GM18507 (cell line): Measurements from ENCODE around the gene NEK3.
"Not testable (repeated sequence)": the region's sequence is repeated elsewhere in the genome, so short reads cannot be mapped to it uniquely, and the experiment has no call there.

Source experiments
- DNase-seq: peaks from one replicate; pipeline ENCODE4 v3.0.0; 2011; ENCODE audit warnings: low read depth; ENCODE audit not compliant: insufficient read length; ENCODE audit errors: extremely low spot score
- FAIRE-seq: peaks from 2 replicates; lab custom pipeline; 2011; peaks lifted over from hg19 to GRCh38; lab: Jason Lieb, UNC

Gene NEK3

DNA sequence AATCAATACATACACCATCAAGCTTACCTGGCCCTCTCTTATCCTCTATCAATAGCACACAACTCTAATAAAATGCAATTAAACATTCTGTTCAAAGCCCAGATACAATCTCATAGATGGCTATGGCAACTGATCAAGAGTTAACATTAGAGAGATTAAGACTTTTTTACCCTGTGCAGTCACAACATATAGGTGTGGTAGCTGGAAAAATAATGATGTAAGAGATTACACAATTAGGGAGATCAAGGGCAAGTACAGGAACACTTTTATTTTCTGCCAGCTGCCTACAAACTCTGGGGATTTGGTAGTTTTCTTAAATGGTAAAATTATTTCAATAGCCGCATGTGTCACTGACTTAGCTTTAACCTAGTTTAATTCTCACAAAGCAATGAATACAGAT, 12.3 kb upstream of the NEK3 start:
- not testable (repeated sequence) for DNase-seq, FAIRE-seq

DNA sequence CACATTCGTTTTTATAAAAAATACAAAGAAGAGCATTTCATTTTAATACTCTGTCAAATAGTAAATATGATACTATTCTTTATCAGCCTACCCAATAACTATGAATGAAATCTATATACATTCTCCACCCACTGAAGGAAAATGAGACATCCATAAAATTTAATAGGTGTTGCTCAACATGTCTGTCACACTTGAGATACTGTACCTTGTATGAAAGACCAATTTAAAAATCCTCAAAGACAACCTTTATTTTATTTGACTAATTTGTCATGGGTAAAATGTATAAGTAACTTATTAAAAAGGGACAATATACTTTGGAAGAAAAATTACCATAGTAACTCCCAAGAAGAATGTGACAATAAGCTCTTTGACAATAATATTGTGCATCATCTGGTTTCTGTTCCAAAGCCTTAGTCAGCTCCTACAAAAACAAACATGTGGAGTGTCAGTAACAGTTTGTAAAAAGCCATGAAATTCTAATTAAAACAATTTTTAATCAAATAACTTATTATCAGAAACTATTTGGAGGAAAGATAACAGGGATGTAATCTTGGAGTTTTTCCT, 11.5 kb upstream of the NEK3 start:
- DNase-seq, FAIRE-seq: not testable (repeated sequence)

DNA sequence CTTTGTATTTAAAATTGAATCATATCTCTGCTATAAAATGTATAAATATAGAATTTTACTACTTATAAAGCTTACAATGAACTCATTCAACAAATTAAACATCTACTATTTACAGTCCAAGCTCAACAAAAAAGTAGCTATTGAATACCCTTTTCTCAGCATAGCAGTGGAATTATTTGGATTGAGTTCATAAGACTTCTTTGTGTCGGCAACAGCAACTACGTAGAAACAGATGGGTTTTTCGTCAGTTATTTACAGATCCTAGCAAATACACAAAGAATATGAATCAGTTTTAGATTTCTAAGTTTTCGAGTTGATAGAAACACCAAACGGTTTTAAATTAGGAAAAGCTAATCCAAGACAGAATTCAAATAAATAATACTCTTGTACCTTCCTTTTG, 10.4 kb upstream of the NEK3 start:
- no peak for FAIRE-seq
- DNase-seq: no peak

DNA sequence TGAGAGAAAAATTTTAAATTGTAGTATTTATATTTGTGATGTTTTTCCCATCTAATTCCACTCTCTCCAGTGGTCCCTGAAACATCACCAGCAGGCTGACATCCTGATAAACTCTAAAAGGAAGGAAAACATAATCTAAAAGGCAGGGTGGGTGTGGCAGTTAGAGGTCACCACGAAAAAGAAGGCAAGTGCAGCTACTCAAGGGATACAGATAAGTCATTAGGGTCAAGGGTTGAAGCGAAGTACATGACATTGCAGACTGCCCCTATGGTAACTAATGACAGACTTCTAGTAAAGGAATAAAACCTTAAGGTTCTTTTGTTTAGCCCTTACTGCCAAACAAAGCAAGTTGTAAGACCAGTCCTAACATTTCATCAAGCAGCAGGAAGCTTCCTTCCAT, 6.0 kb upstream of the NEK3 start:
- no peak for DNase-seq
- no peak for FAIRE-seq

DNA sequence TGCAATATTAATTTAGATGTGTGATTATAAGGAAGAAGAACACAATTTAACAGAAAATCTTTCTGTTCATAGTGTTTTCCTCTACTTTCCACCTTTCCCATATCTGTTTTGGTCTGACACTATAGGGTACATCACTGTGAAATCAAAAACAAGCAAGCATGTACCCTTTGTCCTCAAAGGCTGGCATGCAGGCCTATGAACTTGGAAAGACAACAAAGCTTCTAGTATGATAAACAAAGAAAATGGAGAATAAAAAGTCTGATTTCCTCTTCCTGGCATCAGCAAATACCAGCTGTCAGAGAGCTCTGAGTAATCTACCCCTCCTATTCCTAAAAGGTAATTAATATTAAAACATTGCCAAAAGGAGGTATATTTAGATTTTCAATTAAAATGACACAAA, 5.6 kb upstream of the NEK3 start:
- FAIRE-seq: no peak
- no peak for DNase-seq

DNA sequence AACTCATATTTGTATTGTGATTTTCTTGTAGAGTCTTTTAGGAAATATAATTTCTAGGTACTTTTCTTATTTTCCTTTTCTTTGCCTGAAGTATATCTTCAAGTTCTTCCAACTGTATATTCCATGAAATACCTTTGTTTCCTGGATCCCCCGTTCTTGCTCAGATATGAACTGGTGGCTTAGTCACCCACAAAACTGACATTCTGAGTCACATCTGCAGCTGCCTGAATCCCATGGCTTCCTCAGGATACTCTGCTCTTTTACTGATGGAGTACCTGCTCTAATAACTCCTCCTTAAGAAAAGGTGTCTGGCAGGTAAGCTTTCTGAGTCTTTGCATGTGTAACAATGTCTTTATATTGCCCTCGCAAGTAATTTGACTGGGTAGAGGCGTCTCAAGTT, 4.5 kb upstream of the NEK3 start:
- not testable (repeated sequence) for DNase-seq, FAIRE-seq

DNA sequence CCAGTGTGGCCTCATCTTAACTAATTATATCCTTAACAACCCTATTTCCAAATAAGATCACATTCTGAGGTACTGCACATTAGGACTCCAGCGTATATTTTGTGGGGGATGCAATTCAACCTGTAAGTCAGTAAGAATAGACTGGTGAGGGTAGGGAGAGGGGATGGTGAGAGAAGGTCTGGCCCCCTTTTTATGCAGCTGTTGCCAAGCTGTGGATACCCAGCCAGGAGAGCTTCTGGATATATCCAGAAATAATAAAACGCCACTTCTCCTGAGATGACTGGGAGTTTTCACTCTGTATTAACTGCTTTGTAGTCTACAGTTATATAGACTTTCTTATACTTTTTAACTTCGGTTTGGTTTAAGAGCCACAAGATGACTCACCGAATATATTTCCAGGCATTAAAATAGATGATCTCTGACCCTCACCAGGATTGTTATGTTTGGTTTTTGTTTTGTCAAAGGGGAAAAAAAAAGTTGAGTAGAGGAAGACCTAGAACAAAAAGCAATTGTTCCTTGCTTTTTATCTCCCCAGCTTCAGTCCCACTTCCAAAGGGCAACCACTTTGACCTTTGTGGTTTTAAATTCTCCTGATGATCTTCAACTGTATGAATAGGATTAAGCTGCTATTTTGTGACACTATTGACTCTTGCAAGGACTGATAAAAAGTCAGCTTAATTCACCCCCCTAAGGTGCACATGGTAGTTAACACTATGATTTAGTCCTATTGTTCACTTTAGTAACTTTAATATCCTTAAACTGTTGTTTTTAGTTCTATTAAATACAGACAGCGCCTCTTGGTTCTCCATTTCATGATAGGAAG, 3.1 kb upstream of the NEK3 start:
- DNase-seq (no peak), FAIRE-seq (no peak)

DNA sequence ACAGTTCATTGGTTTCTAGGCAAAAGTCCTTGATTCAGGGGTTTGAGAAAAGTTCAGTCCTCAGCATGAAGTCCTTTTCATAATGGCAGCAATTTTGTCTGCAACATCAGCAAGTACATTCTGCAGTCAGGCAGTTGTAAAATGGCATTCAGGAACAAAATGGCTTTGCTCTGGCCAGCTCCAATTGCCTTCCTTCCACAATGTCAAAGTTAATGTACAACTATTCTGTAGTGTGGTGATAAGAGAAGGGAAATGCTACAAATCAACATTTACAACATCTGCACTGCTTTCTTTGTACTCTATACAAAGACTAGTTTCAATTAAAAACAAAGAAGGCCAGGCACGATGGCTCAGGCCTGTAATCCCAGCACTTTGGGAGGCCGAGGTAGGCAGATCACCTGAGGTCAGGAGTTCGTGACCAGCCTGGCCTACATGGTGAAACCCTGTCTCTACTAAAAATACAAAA, 1.8 kb upstream of the NEK3 start:
- FAIRE-seq: no peak
- DNase-seq: no peak

DNA sequence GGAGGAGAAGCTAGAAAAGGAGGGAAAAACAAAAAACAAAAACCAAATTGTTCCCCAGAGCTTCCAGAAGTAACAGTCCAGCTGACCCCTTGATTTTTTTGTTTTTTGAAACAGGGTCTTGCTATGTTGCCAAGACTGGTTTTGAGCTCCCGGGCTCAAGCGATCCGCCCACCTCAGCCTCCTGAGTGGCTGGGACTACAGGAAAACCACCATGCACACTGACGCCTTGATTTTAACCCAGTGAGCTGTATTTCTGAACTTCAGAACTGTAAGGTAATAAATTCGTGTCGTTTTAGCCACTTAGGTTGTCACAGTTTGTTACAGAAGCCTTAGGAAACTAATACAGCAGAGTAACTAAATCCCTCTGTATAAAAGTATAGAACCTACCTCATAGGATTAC, 1.1 kb upstream of the NEK3 start:
- no peak for DNase-seq
- no peak for FAIRE-seq

DNA sequence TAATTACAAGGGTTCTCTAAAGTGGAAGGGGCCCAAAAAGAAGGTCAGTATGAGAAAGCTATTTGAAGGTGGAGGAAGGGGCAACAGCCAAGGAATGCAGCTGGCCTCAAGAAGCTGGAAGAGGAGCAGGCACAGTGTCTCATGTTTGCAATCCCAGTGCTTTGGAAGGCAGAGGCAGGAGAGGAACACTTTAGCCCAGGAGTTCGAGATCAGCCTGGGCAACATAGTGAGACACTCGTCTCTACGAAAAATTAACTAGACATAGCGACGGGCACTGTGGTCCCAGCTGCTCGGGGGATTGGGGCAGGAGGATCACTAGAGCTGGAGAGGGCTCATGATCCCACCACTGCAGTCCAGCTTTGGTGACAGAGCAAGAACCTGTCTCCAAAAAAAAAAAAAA, 656 bp upstream of the NEK3 start:
- no peak for FAIRE-seq
- DNase-seq: no peak

DNA sequence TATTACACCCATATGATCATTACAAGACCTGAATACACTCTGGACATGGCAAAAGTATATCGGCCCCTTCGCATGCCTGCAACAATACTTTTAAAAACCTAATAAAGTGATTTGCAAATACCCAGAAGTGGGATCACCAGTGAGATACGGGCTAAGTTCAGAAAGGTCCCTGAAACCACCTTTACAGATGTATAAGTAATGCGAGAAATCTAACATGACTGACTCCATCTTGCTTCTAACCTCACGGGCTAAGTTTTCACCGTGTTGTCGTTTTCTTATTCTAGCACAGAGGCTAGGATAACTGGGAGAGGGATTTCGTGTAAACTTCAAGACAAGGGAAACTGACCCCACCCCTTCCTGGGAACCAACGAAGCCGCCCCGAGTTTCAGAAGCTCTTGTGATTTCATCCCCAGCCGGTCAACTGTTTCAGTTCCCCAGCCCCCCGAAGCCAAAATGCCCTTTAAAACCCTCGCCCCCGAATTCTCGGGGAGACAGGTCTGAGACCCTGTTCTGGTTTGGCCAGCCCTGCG, 703 bp downstream of the NEK3 start:
- peak; percentile 41 for FAIRE-seq
- DNase-seq: peak; percentile 2

DNA sequence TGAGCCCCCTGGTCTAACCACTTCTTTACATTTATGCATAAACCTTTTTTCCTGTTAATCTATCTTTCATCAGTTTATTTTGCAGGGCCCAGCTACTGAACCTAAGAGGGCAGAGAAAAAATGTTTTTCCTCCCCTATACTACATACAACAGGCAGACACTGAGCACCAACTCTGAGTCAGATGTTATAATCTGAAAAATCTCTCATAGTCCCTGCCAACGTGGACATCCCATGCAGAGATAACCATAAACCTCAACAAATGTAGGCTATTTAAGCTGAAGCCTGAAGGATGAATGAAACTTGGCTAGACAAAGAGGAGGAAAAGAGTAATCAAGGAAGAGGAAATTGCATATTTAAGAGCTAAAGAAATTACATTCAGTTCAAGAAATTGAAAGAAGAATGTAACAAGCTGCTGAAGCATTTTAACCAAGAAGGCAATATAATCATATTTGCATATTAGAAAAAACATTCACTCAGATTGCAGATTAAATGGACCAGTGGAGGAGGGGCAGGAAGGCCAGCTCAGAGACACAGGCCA, 2.6 kb downstream of the NEK3 start:
- FAIRE-seq (no peak), DNase-seq (no peak)

DNA sequence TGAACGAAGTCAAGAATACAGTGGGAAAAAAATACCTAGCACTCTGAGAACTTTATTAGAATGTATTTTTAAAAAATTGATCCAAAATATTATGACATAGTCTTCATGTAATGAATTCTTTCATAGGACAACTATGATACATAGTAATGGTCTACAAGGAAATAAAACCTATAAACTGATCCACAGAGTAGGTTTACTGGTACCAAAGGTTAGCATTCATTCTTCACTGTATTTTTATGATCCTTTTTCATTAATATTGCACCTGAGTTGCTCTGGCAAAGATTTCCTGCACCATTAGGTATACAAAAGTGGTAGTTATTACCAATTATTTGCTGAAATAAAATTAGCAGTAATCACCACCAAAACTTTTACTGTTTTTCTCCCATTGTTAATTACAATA, 4.2 kb downstream of the NEK3 start:
- FAIRE-seq: no peak
- DNase-seq: no peak

DNA sequence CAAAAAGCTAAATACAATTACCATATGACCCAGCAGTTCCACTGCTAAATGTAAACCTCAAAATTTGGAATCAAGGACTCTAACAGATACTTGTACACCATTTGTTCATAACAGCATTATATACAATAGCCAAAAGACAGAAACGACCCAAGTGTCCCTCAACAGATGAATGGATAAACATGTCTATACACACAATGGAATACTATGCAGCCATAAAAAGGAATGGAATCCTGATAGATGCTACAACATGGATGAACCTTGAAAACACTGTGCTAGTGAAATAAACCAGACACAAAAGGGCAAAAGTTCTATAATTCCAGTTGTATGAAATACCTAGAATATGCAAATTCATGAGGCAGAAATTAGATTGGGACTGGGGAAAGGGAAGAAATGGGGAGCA, 12.2 kb downstream of the NEK3 start:
- DNase-seq: no peak
- no peak for FAIRE-seq

DNA sequence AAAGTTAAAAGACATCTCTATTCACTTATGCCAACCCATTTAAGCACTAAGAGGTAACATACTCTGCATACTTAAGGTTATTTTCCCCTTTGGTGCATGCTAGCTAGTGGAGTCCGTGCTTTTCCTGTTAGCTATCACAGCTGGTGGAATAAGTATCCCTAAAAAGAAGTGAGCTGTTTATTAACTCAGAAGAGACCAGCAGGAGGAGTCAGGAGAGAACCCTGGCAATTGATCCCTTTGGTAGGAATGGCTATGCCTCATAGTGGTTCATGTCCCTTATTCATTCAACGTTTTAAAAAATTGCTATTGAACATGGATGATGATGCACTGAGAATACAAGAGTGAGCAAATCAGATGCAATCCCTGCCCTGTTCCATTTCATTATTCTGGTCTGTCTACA, 18.1 kb downstream of the NEK3 start:
- DNase-seq (no peak), FAIRE-seq (no peak)

DNA sequence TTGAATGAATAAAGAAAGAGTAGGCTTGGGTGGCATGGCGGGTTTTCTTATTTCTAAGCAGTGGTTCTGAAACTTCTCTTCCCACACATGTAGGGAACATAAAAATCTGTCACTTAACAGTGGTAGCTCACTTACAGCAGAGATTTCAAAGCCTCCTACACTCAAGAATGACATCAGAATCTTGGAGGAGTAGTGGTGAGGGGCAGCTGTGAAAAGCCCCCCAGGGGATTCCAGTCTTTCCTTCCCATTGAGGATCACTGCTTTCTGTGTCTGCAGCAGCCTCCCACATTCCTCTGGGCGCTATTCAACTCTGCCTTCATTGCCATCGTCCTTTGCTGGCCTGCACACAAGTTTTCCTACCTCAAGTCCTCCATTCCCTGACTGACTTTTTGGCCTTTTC, 21.9 kb downstream of the NEK3 start:
- no peak for DNase-seq
- FAIRE-seq: no peak

DNA sequence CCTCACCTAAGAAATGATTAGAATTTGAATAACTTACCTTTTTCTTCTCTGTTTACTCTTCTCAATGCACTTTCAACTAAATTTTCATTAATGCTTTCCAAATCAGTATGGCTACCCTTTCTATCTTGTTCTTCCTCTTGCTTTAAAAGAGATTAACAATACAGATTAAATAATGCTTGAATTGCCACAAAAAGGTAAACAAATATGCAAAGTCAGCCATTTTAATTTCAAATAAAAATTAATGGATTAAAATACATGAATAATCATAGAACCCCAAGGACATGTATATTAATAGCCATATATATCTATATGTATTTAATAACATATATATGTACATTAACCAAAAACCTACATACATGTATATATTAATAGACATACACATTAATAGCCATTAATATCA, 22.6 kb downstream of the NEK3 start:
- no peak for DNase-seq
- FAIRE-seq: no peak

DNA sequence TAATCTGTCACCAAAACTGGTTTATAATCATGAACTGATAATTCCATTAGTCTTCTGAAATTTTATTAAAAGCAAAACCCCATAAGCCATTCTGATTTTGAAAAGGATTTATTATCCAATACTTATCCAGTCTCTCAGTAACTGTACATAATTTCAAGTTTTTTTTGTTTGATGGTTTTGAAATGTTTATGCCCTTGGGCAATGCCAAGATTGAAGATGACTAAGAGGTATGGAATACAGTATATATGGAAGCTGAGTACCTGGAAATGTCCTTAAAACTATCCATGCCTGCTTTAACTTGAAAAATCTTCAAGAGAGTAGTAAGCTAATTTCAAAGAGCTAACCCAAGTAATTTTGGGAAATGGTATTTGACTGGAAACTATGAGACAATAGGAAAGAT, 28.8 kb downstream of the NEK3 start:
- FAIRE-seq (no peak), DNase-seq (no peak)

DNA sequence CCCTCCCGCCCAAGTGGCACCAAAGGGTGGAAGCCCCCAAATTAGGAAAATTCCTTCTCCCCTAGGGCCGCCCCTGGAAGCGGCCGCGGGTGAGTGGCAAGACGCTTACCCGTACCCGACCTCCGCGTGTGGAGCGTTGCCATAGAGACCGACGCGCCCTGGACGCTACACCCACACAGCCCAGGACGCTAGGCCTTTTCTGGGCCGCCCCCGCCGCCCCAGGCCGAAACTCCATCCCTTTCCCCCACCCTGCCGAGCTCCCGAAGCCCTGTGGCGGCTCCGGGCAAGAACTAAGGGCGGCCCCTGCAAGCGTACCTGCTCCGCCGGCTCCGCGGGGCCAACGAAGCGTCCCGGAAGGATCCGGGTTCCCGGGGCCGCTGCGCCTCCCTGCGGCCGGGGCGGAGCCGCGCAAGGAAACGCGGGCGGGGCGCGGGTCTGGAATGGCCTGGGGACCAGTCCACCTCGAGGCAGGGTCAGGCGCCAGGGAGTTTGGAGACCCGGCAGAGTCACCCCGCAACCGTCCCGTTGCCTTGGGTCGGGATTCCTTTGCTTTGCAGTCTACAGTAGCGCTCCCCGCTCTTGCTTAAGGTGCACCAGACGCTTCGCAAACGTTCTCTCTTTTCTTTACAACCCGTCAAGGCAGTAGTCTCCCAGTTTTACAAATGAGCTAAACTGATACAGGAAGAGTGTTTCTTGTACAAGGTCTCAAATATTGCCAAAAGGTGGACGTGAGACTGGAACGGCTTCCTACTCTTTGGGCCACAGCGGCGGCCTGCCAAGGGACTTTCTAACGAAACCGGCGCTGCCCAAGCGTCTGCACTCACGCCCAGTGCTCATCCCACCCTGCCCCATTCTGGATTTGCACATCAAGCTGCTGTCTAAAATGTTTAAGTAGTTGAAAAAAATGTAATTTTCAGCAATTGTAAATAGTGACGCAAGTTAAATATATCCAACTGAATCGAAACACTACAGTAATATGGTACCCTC, 30.4 kb downstream of the NEK3 start, which contains the start of gene NEK5:
Gene NEK5 (minus strand): TSS at position 360 of the 987 bp plus-strand sequence. CDS start 1,591 bp downstream, outside the sequence.
- peak; percentile 23 for DNase-seq
- no peak for FAIRE-seq
